T-helper 1 cell treated with Interleukin-12 subunit alpha and Interleukin-12 subunit beta and Interleukin-4 antibody, amounts not matched to agents 30 ng/mL and 1 ng/mL, for 36 hours (primary cell): ENCODE data around the gene RPL11. TPM values are rescaled to one million over a fixed set of nuclear protein-coding genes. Genes with fewer than 3 reads are reported as not detected.
"Not testable (repeated sequence)": the region's sequence is repeated elsewhere in the genome, so short reads cannot be mapped to it uniquely, and the experiment has no call there.

Experiments
- intact Hi-C: fragments of 100-400 bp; cut with micrococcal nuclease; formaldehyde crosslinking; loops from one replicate; pipeline ENCODE4 v1.15.1; 2024
- total RNA-seq: library from RNA; stranded (reverse); gene quantifications from 2 replicates; pipeline ENCODE4 v1.2.3, GENCODE V29; 2022

RPL11 gene
- total RNA-seq, 1 donor from 2014 or later, result 975 TPM

DNA sequence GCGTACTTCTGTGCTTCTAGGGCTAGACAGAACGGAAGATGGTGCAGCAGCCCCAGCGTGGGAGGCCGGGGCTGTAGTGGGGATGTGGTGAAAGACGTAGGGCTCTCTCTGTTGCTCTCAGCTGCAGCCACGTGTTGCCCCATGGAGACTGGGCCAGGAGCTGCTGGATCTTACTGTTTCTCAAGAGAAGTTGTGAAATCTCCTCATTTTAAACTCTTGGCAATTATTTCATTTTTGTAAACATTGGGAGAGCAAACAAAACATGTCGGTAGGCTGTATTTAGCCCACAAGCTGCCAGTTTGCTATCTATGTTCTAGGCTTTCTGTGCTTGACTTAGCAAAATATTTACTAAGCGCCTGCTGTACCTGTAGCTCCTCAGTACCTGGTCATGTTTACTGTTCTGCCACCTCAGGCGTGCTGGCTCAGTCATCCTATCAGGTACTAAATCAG is 35.8 kb downstream of the RPL11 start:
- intact Hi-C loops, result no loop called here

- intact Hi-C loops, result no loop called here
These were observed 41.0 kb downstream of the RPL11 start for GRCh38 chr1:23732363-23733224.

DNA sequence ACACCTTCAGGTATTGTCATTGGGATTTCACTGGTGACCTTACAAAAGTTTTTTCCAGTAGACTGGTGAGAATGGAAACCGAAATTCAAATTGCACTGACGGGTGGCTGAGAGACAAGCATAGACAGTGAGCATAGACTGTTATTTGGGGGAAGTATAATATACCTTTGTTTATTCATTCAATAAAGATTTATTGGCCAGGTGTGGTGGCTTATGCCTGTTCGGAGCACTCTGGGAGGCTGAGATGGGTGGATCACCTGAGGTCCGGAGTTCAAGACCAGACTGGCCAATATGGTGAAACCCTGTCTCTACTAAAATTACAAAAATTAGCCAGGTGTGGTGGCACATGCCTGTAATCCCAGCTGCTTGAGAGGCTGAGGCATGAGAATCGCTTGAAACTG is 41.7 kb downstream of the RPL11 start:
- intact Hi-C loops, result not testable (repeated sequence)

- intact Hi-C loops, result no loop called here
These were observed 45.0 kb downstream of the RPL11 start for GRCh38 chr1:23736437-23737134.

DNA sequence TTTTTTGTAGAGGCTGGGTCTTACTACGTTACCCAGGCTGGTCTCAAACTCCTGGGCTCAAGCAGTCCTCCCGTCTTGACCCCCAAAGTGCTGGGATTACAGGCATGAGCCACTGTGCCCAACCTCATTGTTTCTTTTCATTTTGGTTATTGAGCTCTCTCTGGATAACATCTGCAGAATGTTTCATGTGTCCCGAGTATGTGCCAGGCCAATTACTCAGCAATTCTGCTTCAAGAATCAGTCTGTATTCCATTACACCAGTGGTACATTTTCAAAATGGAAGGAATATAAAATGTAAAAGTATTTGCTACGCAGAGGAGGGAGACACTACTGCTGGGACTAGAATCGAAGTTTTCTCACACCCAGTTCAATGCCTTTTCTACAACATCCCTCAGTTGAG is 50.0 kb downstream of the RPL11 start:
- intact Hi-C loops, result loop anchor here (2.0 to 5.0 kb wide), 3 partner anchors 37 to 209 kb away; partner anchors contain the start of genes E2F2, GALE and PITHD1

- intact Hi-C loops, result loop anchor here (1.0 to 5.0 kb wide), 6 partner anchors 36 to 374 kb away; partner anchors contain the start of genes E2F2, GALE, PITHD1 and RPL11
These were observed 51.2 kb downstream of the RPL11 start for GRCh38 chr1:23742670-23743286.

GRCh38 chr1:23743287-23744152 is 51.9 kb downstream of the RPL11 start, which contains the start of gene ELOA:
Gene ELOA, plus strand, starts transcription at chr1:23743471. Its CDS starts 33 bp downstream, at chr1:23743504.
- intact Hi-C loops, result loop anchor here (1.0 to 5.0 kb wide), 7 partner anchors 29 to 375 kb away; partner anchors contain the start of genes E2F2, GALE, PITHD1 and RPL11

- intact Hi-C loops, result loop anchor here (1.0 to 5.0 kb wide), 3 partner anchors 27 to 214 kb away; partner anchors contain the start of genes ID3 and PNRC2
These were observed 53.9 kb downstream of the RPL11 start for GRCh38 chr1:23745515-23745914.

Other genes starting within 250 kb of the RPL11 start
- gene ASAP3, start 207.6 kb upstream of the RPL11 start, total RNA-seq, result 0.22 and 0.32 TPM in 2 replicates
- 72.5 and 78.8 TPM in 2 replicates for gene E2F2, start 160.6 kb upstream of the RPL11 start, total RNA-seq
- gene ID3, start 132.3 kb upstream of the RPL11 start, total RNA-seq, result 8.2 and 10.8 TPM in 2 replicates
- gene ELOA, start 51.7 kb downstream of the RPL11 start, total RNA-seq, result 43.0 and 43.6 TPM in 2 replicates
- gene PITHD1, start 86.6 kb downstream of the RPL11 start, total RNA-seq, result 57.7 and 59.2 TPM in 2 replicates
- 89.3 and 97.6 TPM in 2 replicates for gene LYPLA2, start 99.3 kb downstream of the RPL11 start, total RNA-seq
- gene GALE, start 108.9 kb downstream of the RPL11 start, total RNA-seq, result 20.4 and 20.7 TPM in 2 replicates
- 22.4 and 23.4 TPM in 2 replicates for gene HMGCL, start 133.6 kb downstream of the RPL11 start, total RNA-seq
- gene FUCA1, start 176.5 kb downstream of the RPL11 start, total RNA-seq, result 5.6 and 5.9 TPM in 2 replicates
- 0.05 and 0.07 TPM in 2 replicates for gene CNR2, start 221.6 kb downstream of the RPL11 start, total RNA-seq